KMS-11 (cell line): ENCODE data around the gene LIN7B.

Experiments used
- H2AFZ ChIP-seq: fragments of 200-600 bp; sonication (generic); 2 replicates; pipeline ENCODE4 v1.6.1; 2016; ENCODE audit warnings: antibody characterized with exemption, mixed run types, low read depth
- H3K27ac ChIP-seq: fragments of 200-600 bp; sonication (generic); 2 replicates; pipeline ENCODE4 v1.6.1; 2016; ENCODE audit warnings: mild to moderate bottlenecking, mixed run types
- H3K27me3 ChIP-seq: fragments of 200-600 bp; sonication (generic); 2 replicates; pipeline ENCODE4 v1.6.1; 2017; ENCODE audit warnings: mild to moderate bottlenecking, low read depth, mixed run types, moderate library complexity; ENCODE audit not compliant: insufficient read depth
- H3K36me3 ChIP-seq: fragments of 200-600 bp; sonication (generic); 2 replicates; pipeline ENCODE4 v1.6.1; 2017; ENCODE audit warnings: mild to moderate bottlenecking, mixed run types; ENCODE audit not compliant: insufficient read depth
- H3K4me1 ChIP-seq: fragments of 200-600 bp; sonication (generic); 2 replicates; pipeline ENCODE4 v1.6.1; 2016; ENCODE audit warnings: mild to moderate bottlenecking, low read depth, mixed run types; ENCODE audit not compliant: poor library complexity, severe bottlenecking
- H3K4me2 ChIP-seq: fragments of 200-600 bp; sonication (generic); 2 replicates; pipeline ENCODE4 v1.7.0; 2016; ENCODE audit warnings: mild to moderate bottlenecking, mixed run types
- H3K4me3 ChIP-seq: fragments of 200-600 bp; sonication (generic); IDR thresholded peaks from 2 replicates; pipeline ENCODE4 v1.6.1; 2017; ENCODE audit warnings: low read depth, low read length, mixed read lengths; ENCODE audit not compliant: insufficient read depth
- H3K79me2 ChIP-seq: fragments of 200-600 bp; sonication (generic); 2 replicates; pipeline ENCODE4 v1.6.1; 2016; ENCODE audit warnings: low read depth, mixed run types; ENCODE audit not compliant: insufficient read depth
- H3K9ac ChIP-seq: fragments of 200-600 bp; sonication (generic); 2 replicates; pipeline ENCODE4 v1.6.1; 2016; ENCODE audit warnings: mild to moderate bottlenecking, mixed run types
- H4K20me1 ChIP-seq: fragments of 200-600 bp; sonication (generic); 2 replicates; pipeline ENCODE4 v1.6.1; 2016; ENCODE audit warnings: mild to moderate bottlenecking, mixed run types; ENCODE audit not compliant: insufficient read depth
- CTCF ChIP-seq: fragments of 200-600 bp; sonication (generic); conservative IDR thresholded peaks from 2 replicates; pipeline ENCODE4 v1.6.1; 2017; ENCODE audit warnings: low read depth, mild to moderate bottlenecking, antibody characterized with exemption, low read length, moderate library complexity, mixed read lengths

LIN7B gene

DNA sequence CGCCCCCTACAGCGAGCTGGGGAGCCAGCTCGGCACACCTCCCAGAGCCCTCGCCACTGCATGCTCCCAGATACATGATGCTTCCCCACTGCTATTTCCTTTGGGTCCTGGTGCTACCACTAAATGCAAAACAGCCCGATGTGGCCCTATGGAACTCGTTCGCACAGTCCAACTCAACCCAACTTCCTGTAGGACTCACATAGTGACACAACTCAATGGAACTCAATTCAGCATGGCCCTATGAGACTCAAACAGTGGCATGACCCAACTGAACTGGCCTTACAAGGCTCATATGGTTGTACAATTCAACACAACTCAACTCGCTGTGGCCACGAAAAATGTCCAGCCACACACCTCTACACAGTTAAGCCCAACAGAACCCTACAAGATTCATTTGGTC is 45.1 kb upstream of the LIN7B start:
- TF ChIP-seq CTCF: no peak
- Histone ChIP-seq H3K4me2 (no peak overlapping the region), H3K9ac (no peak overlapping the region), H3K79me2 (no peaks in the 10 kb centered on the region), H3K4me1 (no peaks in the 10 kb centered on the region), H4K20me1 (no peaks in the 10 kb centered on the region), H3K27me3 (peaks cover 79% of the 10 kb centered on the region), H3K4me3 (no peak overlapping the region), H2AFZ (no peak overlapping the region), H3K27ac (no peak overlapping the region), H3K36me3 (no peaks in the 10 kb centered on the region)

GRCh38 chr19:49070416-49070815 is 43.8 kb upstream of the LIN7B start:
- H3K9ac ChIP-seq: no peak overlapping the region
- no peak overlapping the region for H3K4me2 ChIP-seq
- TF ChIP-seq CTCF: no peak
- no peaks in the 10 kb centered on the region for H4K20me1 ChIP-seq
- H3K36me3 ChIP-seq: no peaks in the 10 kb centered on the region
- H2AFZ ChIP-seq: no peak overlapping the region
- no peak overlapping the region for H3K4me3 ChIP-seq
- no peaks in the 10 kb centered on the region for H3K79me2 ChIP-seq
- no peak overlapping the region for H3K27ac ChIP-seq
- no peaks in the 10 kb centered on the region for H3K4me1 ChIP-seq
- H3K27me3 ChIP-seq: peaks cover 69% of the 10 kb centered on the region

GRCh38 chr19:49071860-49072547 is 42.2 kb upstream of the LIN7B start:
- H3K9ac ChIP-seq: no peak overlapping the region
- no peaks in the 10 kb centered on the region for H3K36me3 ChIP-seq
- peaks cover 55% of the 10 kb centered on the region for H3K27me3 ChIP-seq
- no peaks in the 10 kb centered on the region for H3K79me2 ChIP-seq
- H2AFZ ChIP-seq: no peak overlapping the region
- H3K4me2 ChIP-seq: no peak overlapping the region
- TF ChIP-seq CTCF: no peak
- H3K4me1 ChIP-seq: no peaks in the 10 kb centered on the region
- no peak overlapping the region for H3K27ac ChIP-seq
- H4K20me1 ChIP-seq: no peaks in the 10 kb centered on the region
- H3K4me3 ChIP-seq: no peak overlapping the region

- H4K20me1 ChIP-seq: no peaks in the 10 kb centered on the region
- TF ChIP-seq CTCF: no peak
- no peak overlapping the region for H2AFZ ChIP-seq
- H3K27ac ChIP-seq: no peak overlapping the region
- no peaks in the 10 kb centered on the region for H3K4me1 ChIP-seq
- H3K4me3 ChIP-seq: no peak overlapping the region
- peaks cover 38% of the 10 kb centered on the region for H3K27me3 ChIP-seq
- no peak overlapping the region for H3K4me2 ChIP-seq
- H3K79me2 ChIP-seq: no peaks in the 10 kb centered on the region
- no peaks in the 10 kb centered on the region for H3K36me3 ChIP-seq
- H3K9ac ChIP-seq: no peak overlapping the region
Measured at GRCh38 chr19:49073514-49074378, 40.4 kb upstream of the LIN7B start.
